AG04450 (cell line): Measurements from ENCODE around the gene POLE. TPM values are rescaled to one million over a fixed set of nuclear protein-coding genes. Genes with fewer than 3 reads are reported as not detected.

Experiments used
- CTCF ChIA-PET: fragments of 300-600, 350-600 bp; formaldehyde crosslinking; extraction: SDS; loops from one replicate; lab custom pipeline; 2022; ENCODE audit warnings: antibody characterized with exemption, inconsistent platforms; lab: Charles Lee
- POLR2A ChIA-PET: fragments of 350-600 bp; formaldehyde crosslinking; extraction: SDS; loops from one replicate; lab custom pipeline; 2021; ENCODE audit warnings: antibody characterized with exemption, inconsistent platforms; lab: Yijun Ruan, JAX
- DNase-seq: peaks from one replicate; pipeline ENCODE4 v3.0.0-alpha.2; 2011; ENCODE audit warnings: low read depth, low spot score
- H3K27ac ChIP-seq: one replicate; pipeline ENCODE4 v1.5.1; 2012; ENCODE audit warnings: low read depth, low read length, control low read depth
- H3K27me3 ChIP-seq: one replicate; pipeline ENCODE4 v1.6.0; 2012; ENCODE audit warnings: low read length; ENCODE audit not compliant: control insufficient read depth, insufficient read depth
- H3K4me3 ChIP-seq: 2 replicates; pipeline ENCODE4 v1.5.1; 2011; ENCODE audit warnings: mild to moderate bottlenecking, low read depth, low read length, control low read depth
- H3K9me3 ChIP-seq: 2 replicates; pipeline ENCODE4 v1.5.1; 2012; ENCODE audit warnings: low read length; ENCODE audit not compliant: control insufficient read depth, insufficient read depth
- CTCF ChIP-seq: IDR thresholded peaks from 2 replicates; pipeline ENCODE4 v1.5.1; 2011; ENCODE audit warnings: low read depth, low read length, control low read depth, inconsistent platforms
- polyA plus RNA-seq: library from polyadenylated mRNA; depleted of rRNA; stranded (reverse); fragments of >200 nt; gene quantifications from 2 replicates; pipeline ENCODE4 v1.2.3, GENCODE V29; 2011

The POLE gene
- polyA plus RNA-seq, 1 experiment, result 4.1 TPM

GRCh38 chr12:132665794-132666193 is 21.3 kb downstream of the POLE start:
- no peak for DNase-seq
- H3K4me3 ChIP-seq, result no peak overlapping the region
- H3K9me3 ChIP-seq, result no peaks in the 10 kb centered on the region
- no peak overlapping the region for H3K27ac ChIP-seq
- POLR2A ChIA-PET, result no interaction called here
- CTCF ChIA-PET, result no interaction called here
- H3K27me3 ChIP-seq, result no peaks in the 10 kb centered on the region
- no peak for TF ChIP-seq CTCF

- Histone ChIP-seq H3K9me3 (no peaks in the 10 kb centered on the region), H3K27me3 (no peaks in the 10 kb centered on the region), H3K27ac (no peak overlapping the region), H3K4me3 (no peak overlapping the region)
- CTCF ChIA-PET, result no interaction called here
- TF ChIP-seq CTCF, result no peak
- DNase-seq, result no peak
- POLR2A ChIA-PET, result no interaction called here
Observed at GRCh38 chr12:132665149-132665491, 22.0 kb downstream of the POLE start.

- Histone ChIP-seq H3K27ac (no peak overlapping the region), H3K9me3 (no peaks in the 10 kb centered on the region), H3K27me3 (no peaks in the 10 kb centered on the region), H3K4me3 (no peak overlapping the region)
- DNase-seq, result no peak
- POLR2A ChIA-PET, result no interaction called here
- no peak for TF ChIP-seq CTCF
- CTCF ChIA-PET, result no interaction called here
Observed at GRCh38 chr12:132664206-132665148, 22.7 kb downstream of the POLE start.

GRCh38 chr12:132662901-132663755 is 24.0 kb downstream of the POLE start:
- TF ChIP-seq CTCF, result no peak
- CTCF ChIA-PET, result no interaction called here
- no peak overlapping the region for H3K27ac ChIP-seq
- no peaks in the 10 kb centered on the region for H3K27me3 ChIP-seq
- POLR2A ChIA-PET, result interaction anchor here (0.6 kb wide), 1 partner anchor 70 kb away, joined by 3 read pairs; no protein-coding TSS in a partner anchor
- no peak for DNase-seq
- no peaks in the 10 kb centered on the region for H3K9me3 ChIP-seq
- H3K4me3 ChIP-seq, result no peak overlapping the region
